Osteoblast (primary cell): ENCODE results near the gene CD96. TPM values are rescaled to one million over a fixed set of nuclear protein-coding genes. Genes with fewer than 3 reads are reported as not detected.

Experiments
- DNase-seq: peaks from one replicate; pipeline ENCODE4 v3.0.0; 2011; ENCODE audit warnings: low spot score, mixed read lengths; ENCODE audit not compliant: insufficient read length; ENCODE audit errors: missing footprints
- H2AFZ ChIP-seq: 2 replicates; pipeline ENCODE4 v1.6.0; 2011; ENCODE audit warnings: mild to moderate bottlenecking, low read length
- H3K27ac ChIP-seq: 2 replicates; pipeline ENCODE4 v1.5.1; 2011; ENCODE audit warnings: mild to moderate bottlenecking, low read depth, low read length, moderate library complexity
- H3K27me3 ChIP-seq: 2 replicates; pipeline ENCODE4 v1.6.0; 2012; ENCODE audit warnings: mild to moderate bottlenecking, control low read depth, inconsistent platforms, low read length, moderate library complexity; ENCODE audit not compliant: insufficient read depth
- H3K36me3 ChIP-seq: 2 replicates; pipeline ENCODE4 v1.5.1; 2011; ENCODE audit warnings: mild to moderate bottlenecking, low read length, control low read depth, moderate library complexity; ENCODE audit not compliant: insufficient read depth
- H3K4me1 ChIP-seq: 2 replicates; pipeline ENCODE4 v1.5.1; 2011; ENCODE audit warnings: mild to moderate bottlenecking, low read length, control low read depth, moderate library complexity; ENCODE audit not compliant: insufficient read depth
- H3K4me2 ChIP-seq: 2 replicates; pipeline ENCODE4 v1.6.0; 2011; ENCODE audit warnings: mild to moderate bottlenecking, low read length; ENCODE audit not compliant: insufficient read depth
- H3K4me3 ChIP-seq: fragments of 200-600 bp; sonication (generic); 3 replicates; pipeline ENCODE4 v1.5.1; 2012; ENCODE audit warnings: mild to moderate bottlenecking, low read length, inconsistent platforms; ENCODE audit not compliant: insufficient read depth
- H3K79me2 ChIP-seq: 2 replicates; pipeline ENCODE4 v1.6.0; 2012; ENCODE audit warnings: mild to moderate bottlenecking, low read length, control low read depth, inconsistent platforms; ENCODE audit not compliant: insufficient read depth
- H3K9me3 ChIP-seq: 2 replicates; pipeline ENCODE4 v1.5.1; 2011; ENCODE audit warnings: low read depth, low read length, control low read depth
- H4K20me1 ChIP-seq: 2 replicates; pipeline ENCODE4 v1.6.0; 2012; ENCODE audit warnings: mild to moderate bottlenecking, low read length, control low read depth; ENCODE audit not compliant: insufficient read depth
- CTCF ChIP-seq: IDR thresholded peaks from 2 replicates; pipeline ENCODE4 v1.5.1; 2011; ENCODE audit warnings: mild to moderate bottlenecking, low read depth, low read length, moderate library complexity; ENCODE audit errors: extremely low read depth
- total RNA-seq: library from RNA; depleted of rRNA; stranded (reverse); fragments of >200 nt; gene quantifications from 2 replicates; pipeline ENCODE4 v1.2.3, GENCODE V29; 2012

Gene CD96
- total RNA-seq, 1 donor, result not detected

- no peak for DNase-seq
- Histone ChIP-seq H3K27ac (no peak overlapping the region), H2AFZ (no peak overlapping the region), H3K4me3 (no peak overlapping the region), H3K36me3 (no peaks in the 10 kb centered on the region), H3K79me2 (no peaks in the 10 kb centered on the region), H4K20me1 (no peaks in the 10 kb centered on the region), H3K4me1 (peaks cover 10% of the 10 kb centered on the region), H3K27me3 (peaks cover 12% of the 10 kb centered on the region), H3K9me3 (no peaks in the 10 kb centered on the region), H3K4me2 (no peak overlapping the region)
- no peak for TF ChIP-seq CTCF
Observed at GRCh38 chr3:111662907-111663306, 120.9 kb downstream of the CD96 start.

GRCh38 chr3:111666041-111666735 is 124.2 kb downstream of the CD96 start:
- Histone ChIP-seq H4K20me1 (no peaks in the 10 kb centered on the region), H2AFZ (no peak overlapping the region)
- no peak for TF ChIP-seq CTCF

GRCh38 chr3:111667170-111667569 is 125.2 kb downstream of the CD96 start:
- no peak overlapping the region for H3K4me3 ChIP-seq
- peaks cover 30% of the 10 kb centered on the region for H3K4me1 ChIP-seq

More at GRCh38 chr3:111666041-111666735, 124.2 kb downstream of the CD96 start:
- Histone ChIP-seq H3K4me1 (peaks cover 30% of the 10 kb centered on the region), H3K4me3 (no peak overlapping the region), H3K4me2 (no peak overlapping the region), H3K79me2 (no peaks in the 10 kb centered on the region), H3K36me3 (no peaks in the 10 kb centered on the region), H3K27me3 (no peaks in the 10 kb centered on the region), H3K9me3 (no peaks in the 10 kb centered on the region), H3K27ac (no peak overlapping the region)
- DNase-seq, result no peak

More at GRCh38 chr3:111667170-111667569, 125.2 kb downstream of the CD96 start:
- Histone ChIP-seq H2AFZ (no peak overlapping the region), H4K20me1 (no peaks in the 10 kb centered on the region), H3K79me2 (no peaks in the 10 kb centered on the region), H3K36me3 (no peaks in the 10 kb centered on the region), H3K9me3 (no peaks in the 10 kb centered on the region), H3K27ac (no peak overlapping the region), H3K4me2 (no peak overlapping the region), H3K27me3 (no peaks in the 10 kb centered on the region)
- no peak for TF ChIP-seq CTCF
- DNase-seq, result no peak
